ENCODE results near the gene AUH. TPM values are rescaled to one million over a fixed set of nuclear protein-coding genes. Genes with fewer than 3 reads are reported as not detected.

AUH gene
- total RNA-seq, 4 donors from 2014 or later: 10.6 to 25.4 (median 16.7) TPM

DNA sequence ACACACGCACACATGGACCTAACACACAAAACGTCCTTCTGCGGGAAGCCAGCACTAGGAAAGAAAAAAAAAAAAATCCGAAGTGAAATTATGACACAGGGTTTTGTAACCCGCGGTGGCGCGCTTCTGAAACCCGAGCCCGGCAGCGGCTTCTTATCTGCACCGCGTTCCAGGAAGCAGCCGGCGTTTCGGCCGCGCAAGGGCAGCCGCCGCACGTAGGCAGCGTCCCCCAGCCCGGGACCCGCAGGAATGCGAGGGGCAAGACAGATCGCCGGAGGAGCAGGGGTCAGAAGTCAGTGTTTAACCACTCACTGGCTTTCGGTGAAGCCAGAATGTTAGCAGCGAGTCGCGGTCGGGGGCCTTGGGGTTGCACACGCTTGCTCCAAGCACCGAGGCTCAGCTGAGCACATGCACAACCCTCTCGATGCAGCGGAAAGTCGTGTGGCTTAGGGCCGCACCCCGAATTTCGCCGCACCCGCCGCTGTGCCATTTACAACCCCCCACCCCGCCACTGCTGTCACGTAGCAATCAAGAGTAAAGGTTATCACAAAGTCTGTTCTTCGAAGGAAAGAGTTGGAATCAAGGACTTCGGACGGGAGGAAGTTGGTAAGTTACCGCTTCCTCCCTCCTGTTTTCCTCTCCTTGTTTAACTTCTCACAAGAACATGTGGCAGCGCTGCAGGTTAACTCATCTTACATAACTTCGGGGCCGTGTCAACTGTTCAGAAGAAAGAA, 167.9 kb downstream of the AUH start:
- Histone ChIP-seq H3K27me3 (no peaks in the 10 kb centered on the region), H3K27ac (peak overlapping the region; percentile 93 to 99 (median 98)), H3K9me3 (no peaks in the 10 kb centered on the region), H3K36me3 (no peaks in the 10 kb centered on the region), H3K4me3 (peak overlapping the region; percentile 22 to 68 (median 46)), H3K4me1 (peaks cover 44 to 76% (median 63%) of the 10 kb centered on the region in 3 donors)
- intact Hi-C loops (cut with DNase I): no loop called here
- WGBS, 2 donors: 9 to 14% methylated on average over 26 to 43 of the region's 52 CpGs
- DNase-seq: peak; percentile 31
- TF ChIP-seq POLR2A (IDR thresholded peaks at IDR 0.05): peak in 3 of 4 donors; percentile 25 to 62 (median 30)
- TF ChIP-seq, protein P1, sequence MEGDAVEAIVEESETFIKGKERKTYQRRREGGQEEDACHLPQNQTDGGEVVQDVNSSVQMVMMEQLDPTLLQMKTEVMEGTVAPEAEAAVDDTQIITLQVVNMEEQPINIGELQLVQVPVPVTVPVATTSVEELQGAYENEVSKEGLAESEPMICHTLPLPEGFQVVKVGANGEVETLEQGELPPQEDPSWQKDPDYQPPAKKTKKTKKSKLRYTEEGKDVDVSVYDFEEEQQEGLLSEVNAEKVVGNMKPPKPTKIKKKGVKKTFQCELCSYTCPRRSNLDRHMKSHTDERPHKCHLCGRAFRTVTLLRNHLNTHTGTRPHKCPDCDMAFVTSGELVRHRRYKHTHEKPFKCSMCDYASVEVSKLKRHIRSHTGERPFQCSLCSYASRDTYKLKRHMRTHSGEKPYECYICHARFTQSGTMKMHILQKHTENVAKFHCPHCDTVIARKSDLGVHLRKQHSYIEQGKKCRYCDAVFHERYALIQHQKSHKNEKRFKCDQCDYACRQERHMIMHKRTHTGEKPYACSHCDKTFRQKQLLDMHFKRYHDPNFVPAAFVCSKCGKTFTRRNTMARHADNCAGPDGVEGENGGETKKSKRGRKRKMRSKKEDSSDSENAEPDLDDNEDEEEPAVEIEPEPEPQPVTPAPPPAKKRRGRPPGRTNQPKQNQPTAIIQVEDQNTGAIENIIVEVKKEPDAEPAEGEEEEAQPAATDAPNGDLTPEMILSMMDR (IDR thresholded peaks at IDR 0.05): no peak

DNA sequence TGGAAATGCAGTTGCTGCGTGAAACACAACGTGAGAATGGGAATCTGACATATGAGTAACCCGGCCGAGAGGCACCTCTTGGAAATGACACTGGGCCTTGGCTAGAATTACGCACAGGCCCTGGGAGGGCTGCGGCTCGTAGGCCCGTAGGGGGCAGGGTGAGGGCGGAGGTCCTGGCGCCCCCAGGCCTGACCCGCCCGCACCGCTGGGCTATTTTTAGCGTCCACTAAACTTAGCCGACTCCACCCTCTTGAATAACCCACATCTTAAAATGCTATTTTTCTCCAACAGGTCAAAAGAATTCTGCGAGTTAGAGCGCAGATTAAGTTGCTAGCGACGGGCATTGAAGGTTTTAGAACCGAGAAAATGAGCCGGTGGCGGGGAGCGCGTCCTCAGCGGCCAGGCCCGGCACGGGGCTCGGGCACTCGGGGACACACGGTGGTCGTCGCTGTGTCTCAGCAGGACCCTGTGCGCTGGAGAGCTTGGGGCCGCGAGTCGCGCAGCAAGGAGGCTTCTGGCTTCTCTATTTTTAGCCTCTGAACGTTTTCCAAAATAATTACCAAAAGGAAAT, 168.5 kb downstream of the AUH start:
- DNase-seq: no peak
- H3K9me3 ChIP-seq: no peaks in the 10 kb centered on the region
- intact Hi-C loops (cut with DNase I): no loop called here
- TF ChIP-seq POLR2A (IDR thresholded peaks at IDR 0.05): peak in 2 of 4 donors; percentile 51 to 64
- TF ChIP-seq, protein P1 (IDR thresholded peaks at IDR 0.05): peak in 5 of 6 experiments; percentile 11 to 33 (median 19)
- WGBS, 2 donors: 0 to 1% methylated on average over 17 to 34 of the region's 38 CpGs
- peak overlapping the region; percentile 22 to 68 (median 46) for H3K4me3 ChIP-seq
- no peaks in the 10 kb centered on the region for H3K36me3 ChIP-seq
- H3K4me1 ChIP-seq: peaks cover 44 to 70% (median 56%) of the 10 kb centered on the region in 3 donors
- peak overlapping the region; percentile 93 to 99 (median 98) for H3K27ac ChIP-seq
- H3K27me3 ChIP-seq: no peaks in the 10 kb centered on the region

DNA sequence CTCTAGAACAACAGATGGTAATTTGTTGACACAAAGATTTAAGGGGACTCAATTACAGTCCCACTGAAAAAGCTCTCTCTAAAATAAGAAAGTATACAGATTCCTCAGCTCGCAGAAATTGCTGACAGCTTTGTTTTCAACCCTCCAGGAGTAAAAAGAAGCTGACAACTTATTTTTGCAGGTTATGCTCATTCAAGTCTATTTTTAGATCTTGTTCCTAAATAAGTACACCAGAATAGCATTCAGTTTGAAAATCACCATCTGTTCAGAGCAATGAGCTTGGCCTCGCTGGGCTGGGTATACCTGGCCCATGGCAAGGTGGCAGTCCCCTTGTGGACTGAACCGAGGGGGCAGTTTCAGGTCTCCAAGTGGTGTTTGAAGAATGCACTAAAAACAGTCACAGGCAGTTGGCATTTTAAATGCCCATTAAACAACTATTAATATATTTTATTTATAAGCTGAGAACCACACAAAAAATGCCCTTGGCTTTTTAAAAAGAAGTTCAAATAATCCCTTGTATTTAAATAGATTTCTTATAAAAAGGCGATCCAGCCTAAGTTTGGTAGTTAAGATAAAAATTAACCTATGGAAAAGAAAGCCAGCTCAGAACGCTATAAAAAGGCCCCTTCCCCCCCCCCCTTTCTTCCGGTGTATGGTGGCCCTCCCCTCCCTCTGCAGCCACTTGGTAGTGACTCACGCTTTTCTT, 169.2 kb downstream of the AUH start:
- Histone ChIP-seq H3K27ac (peak overlapping the region; percentile 93 to 99 (median 98)), H3K4me3 (peak overlapping the region in 3 of 4 donors; percentile 42 to 68 (median 50)), H3K27me3 (no peaks in the 10 kb centered on the region), H3K4me1 (peaks cover 41 to 69% (median 58%) of the 10 kb centered on the region in 3 donors), H3K9me3 (no peaks in the 10 kb centered on the region), H3K36me3 (no peaks in the 10 kb centered on the region)
- TF ChIP-seq, protein P1 (IDR thresholded peaks at IDR 0.05): peak in 1 of 6 experiments; percentile 13
- TF ChIP-seq POLR2A (IDR thresholded peaks at IDR 0.05): no peak
- intact Hi-C loops (cut with DNase I): no loop called here
- WGBS, 2 donors: 25 to 30% methylated on average over 6 to 7 of the region's 7 CpGs
- DNase-seq: no peak

DNA sequence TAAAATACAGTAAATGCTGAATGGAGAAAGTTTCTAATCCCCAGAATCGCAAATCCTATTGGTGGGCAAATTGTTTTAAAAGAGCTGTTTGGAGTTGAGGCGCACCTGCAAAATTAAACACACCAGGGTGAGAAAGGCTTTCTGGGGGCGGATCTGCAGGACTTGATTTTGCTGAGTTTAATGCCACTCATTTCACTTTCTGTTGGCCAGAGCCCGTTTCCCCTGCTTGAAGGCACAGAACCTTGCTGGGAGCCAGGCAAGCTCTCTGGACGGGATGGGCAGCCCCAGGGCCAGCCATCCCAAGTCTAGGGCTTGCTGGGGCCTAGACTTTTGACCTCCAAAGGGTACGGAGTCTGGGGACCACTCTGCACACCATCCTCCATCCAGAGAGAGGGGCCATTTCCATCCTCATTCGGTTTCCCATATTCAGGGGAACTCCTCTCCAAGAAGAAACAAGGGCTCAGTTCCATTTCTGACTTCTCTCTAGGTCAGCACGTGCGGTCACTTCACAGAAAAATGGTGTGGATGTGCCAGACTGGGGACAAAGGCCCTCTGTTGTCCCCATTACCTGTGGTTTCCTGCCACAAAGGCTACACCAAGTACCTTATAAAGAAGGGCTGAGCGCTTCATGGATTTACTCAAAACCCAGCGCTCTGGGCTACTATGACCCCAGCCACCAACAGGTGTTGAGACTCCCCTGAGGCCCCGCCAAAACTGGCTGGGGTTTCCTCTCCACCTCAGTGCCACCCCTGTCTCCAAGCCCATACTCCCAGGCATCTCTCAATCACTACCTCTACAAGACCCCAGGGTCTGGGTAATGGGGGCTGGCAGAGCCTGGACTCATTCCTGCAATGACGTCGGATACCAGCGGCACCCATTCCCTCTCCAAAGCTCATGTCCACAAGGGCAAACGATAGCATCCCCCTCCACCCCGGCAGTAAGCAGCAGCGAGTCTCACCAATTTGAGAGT, 170.0 kb downstream of the AUH start:
- DNase-seq: no peak
- 79 to 86% methylated on average over 11 to 14 of the region's 18 CpGs for WGBS, 2 donors
- peak overlapping the region; percentile 93 to 99 (median 98) for H3K27ac ChIP-seq
- intact Hi-C loops (cut with DNase I): no loop called here
- no peaks in the 10 kb centered on the region for H3K36me3 ChIP-seq
- no peaks in the 10 kb centered on the region for H3K27me3 ChIP-seq
- no peak overlapping the region for H3K4me3 ChIP-seq
- no peaks in the 10 kb centered on the region for H3K9me3 ChIP-seq
- H3K4me1 ChIP-seq: peaks cover 34 to 69% (median 60%) of the 10 kb centered on the region in 3 donors
- TF ChIP-seq, protein P1 (IDR thresholded peaks at IDR 0.05): no peak
- no peak for TF ChIP-seq POLR2A (IDR thresholded peaks at IDR 0.05)

Measured in esophagus squamous epithelium (tissue), 5 donors.